OCI-LY3 (cell line): ENCODE measurements around the gene SLC44A3.

ENCODE experiments used
- EZH2phosphoT487 ChIP-seq: fragments of 200-600 bp; shearing (Covaris generic); IDR thresholded peaks from 2 replicates; pipeline ENCODE4 v1.6.1; 2018; ENCODE audit warnings: antibody characterized with exemption, mixed run types, low read depth
- TF ChIP-seq, protein P1 (sequence below): fragments of 200-600, 300-600 bp; sonication (generic); IDR thresholded peaks from 2 replicates; pipeline ENCODE4 v1.5.1; 2014; ENCODE audit warnings: antibody characterized with exemption, low read length, low read depth

DNA sequence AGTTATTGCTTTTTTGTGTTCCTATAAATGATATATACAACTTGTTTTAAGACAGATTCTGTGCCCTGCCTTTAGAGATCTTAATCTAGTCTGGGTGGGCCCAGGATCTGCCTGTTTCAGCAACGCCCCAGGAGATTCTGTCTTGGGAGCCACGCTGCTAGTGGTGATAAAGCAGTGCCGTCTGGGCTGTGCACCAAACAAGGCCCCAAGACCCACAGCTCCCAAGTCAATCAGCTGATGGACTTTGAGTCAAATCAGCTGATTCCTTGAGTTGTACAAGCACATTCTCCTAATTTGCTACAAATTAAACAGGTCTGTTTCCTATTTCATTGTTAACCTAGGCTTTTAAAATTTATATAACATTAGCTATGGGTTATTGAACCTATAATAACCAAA lies 15.7 kb upstream of the SLC44A3 start:
- TF ChIP-seq EZH2phosphoT487, result no peak
- TF ChIP-seq, protein P1, sequence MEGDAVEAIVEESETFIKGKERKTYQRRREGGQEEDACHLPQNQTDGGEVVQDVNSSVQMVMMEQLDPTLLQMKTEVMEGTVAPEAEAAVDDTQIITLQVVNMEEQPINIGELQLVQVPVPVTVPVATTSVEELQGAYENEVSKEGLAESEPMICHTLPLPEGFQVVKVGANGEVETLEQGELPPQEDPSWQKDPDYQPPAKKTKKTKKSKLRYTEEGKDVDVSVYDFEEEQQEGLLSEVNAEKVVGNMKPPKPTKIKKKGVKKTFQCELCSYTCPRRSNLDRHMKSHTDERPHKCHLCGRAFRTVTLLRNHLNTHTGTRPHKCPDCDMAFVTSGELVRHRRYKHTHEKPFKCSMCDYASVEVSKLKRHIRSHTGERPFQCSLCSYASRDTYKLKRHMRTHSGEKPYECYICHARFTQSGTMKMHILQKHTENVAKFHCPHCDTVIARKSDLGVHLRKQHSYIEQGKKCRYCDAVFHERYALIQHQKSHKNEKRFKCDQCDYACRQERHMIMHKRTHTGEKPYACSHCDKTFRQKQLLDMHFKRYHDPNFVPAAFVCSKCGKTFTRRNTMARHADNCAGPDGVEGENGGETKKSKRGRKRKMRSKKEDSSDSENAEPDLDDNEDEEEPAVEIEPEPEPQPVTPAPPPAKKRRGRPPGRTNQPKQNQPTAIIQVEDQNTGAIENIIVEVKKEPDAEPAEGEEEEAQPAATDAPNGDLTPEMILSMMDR, result no peak
